Panc1 (cell line): ENCODE measurements around the gene FRMD7. TPM values are rescaled to one million over a fixed set of nuclear protein-coding genes. Genes with fewer than 3 reads are reported as not detected.

ENCODE experiments used
- total RNA-seq: library from RNA; stranded (reverse); gene quantifications from one replicate; pipeline ENCODE4 v1.2.1, GENCODE V29; 2021; ENCODE audit not compliant: unreplicated experiment

FRMD7 gene
- total RNA-seq, 1 experiment from 2014 or later, result not detected

Other genes with a start within 250 kb of the FRMD7 start
- 44.2 TPM for gene STK26, start 104.7 kb downstream of the FRMD7 start, total RNA-seq
- 36.2 TPM for gene RAP2C, start 91.4 kb upstream of the FRMD7 start, total RNA-seq